H9 (cell line): Measurements from ENCODE around the gene PMIS2. TPM values are rescaled to one million over a fixed set of nuclear protein-coding genes. Genes with fewer than 3 reads are reported as not detected.

Source experiments
- DNase-seq: peaks from one replicate; pipeline ENCODE4 v3.0.0-alpha.2; 2017
- H2AFZ ChIP-seq: one replicate; pipeline ENCODE4 v1.6.1; 2013; ENCODE audit warnings: mild to moderate bottlenecking, low read length, control low read depth, moderate library complexity
- H2AK5ac ChIP-seq: 2 replicates; pipeline ENCODE4 v1.6.1; 2013; ENCODE audit warnings: low read length, control low read depth, mixed read lengths; ENCODE audit not compliant: insufficient read length
- H2BK120ac ChIP-seq: one replicate; pipeline ENCODE4 v1.6.1; 2013; ENCODE audit warnings: low read depth, mild to moderate bottlenecking, low read length, control low read depth, inconsistent platforms; ENCODE audit not compliant: poor library complexity, severe bottlenecking
- H2BK12ac ChIP-seq: 2 replicates; pipeline ENCODE4 v1.6.1; 2013; ENCODE audit warnings: low read length, control low read depth, mixed read lengths, low read depth; ENCODE audit not compliant: insufficient read length
- H2BK15ac ChIP-seq: 2 replicates; pipeline ENCODE4 v1.6.1; 2013; ENCODE audit warnings: low read depth, low read length, control low read depth
- H2BK20ac ChIP-seq: one replicate; pipeline ENCODE4 v1.6.1; 2013; ENCODE audit warnings: low read depth, mild to moderate bottlenecking, low read length, control low read depth, inconsistent platforms; ENCODE audit not compliant: poor library complexity, severe bottlenecking
- H2BK5ac ChIP-seq: 2 replicates; pipeline ENCODE4 v1.6.1; 2013; ENCODE audit warnings: low read length, control low read depth, mixed read lengths; ENCODE audit not compliant: insufficient read length
- H3K14ac ChIP-seq: 2 replicates; pipeline ENCODE4 v1.6.1; 2013; ENCODE audit warnings: low read length, control low read depth; ENCODE audit not compliant: insufficient read depth
- H3K18ac ChIP-seq: 2 replicates; pipeline ENCODE4 v1.6.1; 2013; ENCODE audit warnings: low read depth, mild to moderate bottlenecking, mixed read lengths, low read length, control low read depth; ENCODE audit not compliant: insufficient read length
- H3K23ac ChIP-seq: 2 replicates; pipeline ENCODE4 v1.6.1; 2013; ENCODE audit warnings: low read length, control low read depth, mixed read lengths, low read depth; ENCODE audit not compliant: insufficient read length
- H3K23me2 ChIP-seq: 2 replicates; pipeline ENCODE4 v1.6.1; 2013; ENCODE audit warnings: low read depth, mild to moderate bottlenecking, mixed read lengths, low read length, control low read depth; ENCODE audit not compliant: insufficient read length, poor library complexity, severe bottlenecking
- H3K27ac ChIP-seq: 2 replicates; pipeline ENCODE4 v1.5.1; 2013; ENCODE audit warnings: low read length, control low read depth, mixed read lengths, low read depth; ENCODE audit not compliant: insufficient read length
- H3K27me3 ChIP-seq: 2 replicates; pipeline ENCODE4 v1.6.1; 2013; ENCODE audit warnings: low read length, control low read depth, inconsistent platforms; ENCODE audit not compliant: insufficient read depth
- H3K4ac ChIP-seq: 2 replicates; pipeline ENCODE4 v1.6.1; 2013; ENCODE audit warnings: low read depth, mild to moderate bottlenecking, control low read depth, inconsistent platforms, low read length, moderate library complexity
- H3K4me1 ChIP-seq: 2 replicates; pipeline ENCODE4 v1.6.1; 2013; ENCODE audit warnings: low read length, control low read depth, inconsistent platforms; ENCODE audit not compliant: insufficient read depth
- H3K4me2 ChIP-seq: 2 replicates; pipeline ENCODE4 v1.6.1; 2013; ENCODE audit warnings: low read length, control low read depth, mixed read lengths; ENCODE audit not compliant: insufficient read length, insufficient read depth
- H3K56ac ChIP-seq: 2 replicates; pipeline ENCODE4 v1.6.1; 2013; ENCODE audit warnings: low read depth, mild to moderate bottlenecking, mixed read lengths, low read length, control low read depth; ENCODE audit not compliant: insufficient read length
- H3K79me1 ChIP-seq: 2 replicates; pipeline ENCODE4 v1.6.1; 2013; ENCODE audit warnings: low read depth, mild to moderate bottlenecking, moderate library complexity, low read length, control low read depth, inconsistent platforms; ENCODE audit not compliant: insufficient read depth, poor library complexity, severe bottlenecking
- H3K79me2 ChIP-seq: 2 replicates; pipeline ENCODE4 v1.6.1; 2013; ENCODE audit warnings: low read length, control low read depth, inconsistent platforms; ENCODE audit not compliant: insufficient read depth
- H3K9ac ChIP-seq: 2 replicates; pipeline ENCODE4 v1.6.1; 2013; ENCODE audit warnings: low read length, control low read depth, mixed read lengths; ENCODE audit not compliant: insufficient read length; ENCODE audit errors: extremely low read depth
- H3K9me3 ChIP-seq: one replicate; pipeline ENCODE4 v1.6.1; 2013; ENCODE audit warnings: low read depth, low read length, inconsistent platforms; ENCODE audit not compliant: control insufficient read depth
- H3T11ph ChIP-seq: one replicate; pipeline ENCODE4 v1.6.1; 2013; ENCODE audit warnings: mild to moderate bottlenecking, low read length, control low read depth, inconsistent platforms
- H4K20me1 ChIP-seq: one replicate; pipeline ENCODE4 v1.6.1; 2013; ENCODE audit not compliant: control insufficient read depth, insufficient read length, insufficient read depth
- H4K5ac ChIP-seq: 2 replicates; pipeline ENCODE4 v1.6.1; 2013; ENCODE audit warnings: low read depth, mild to moderate bottlenecking, mixed read lengths, low read length, control low read depth; ENCODE audit not compliant: insufficient read length
- H4K8ac ChIP-seq: replicated peaks from 2 replicates; pipeline ENCODE4 v1.6.1; 2013; ENCODE audit warnings: low read length, control low read depth, mixed read lengths, low read depth; ENCODE audit not compliant: insufficient read length
- H4K91ac ChIP-seq: 2 replicates; pipeline ENCODE4 v1.6.1; 2013; ENCODE audit warnings: low read depth, mild to moderate bottlenecking, moderate library complexity, mixed read lengths, low read length, control low read depth; ENCODE audit not compliant: insufficient read length
- H3K27ac Mint-ChIP-seq, 3 experiments: 2 replicates in 2 of 3; 3 replicates in 1 of 3; pipeline ENCODE4 v1.8.0; 2020 to 2021; ENCODE audit warnings: mixed read lengths in 3 of 3, mild to moderate bottlenecking in 1 of 3, moderate library complexity in 1 of 3
- H3K27me3 Mint-ChIP-seq: 2 replicates; pipeline ENCODE4 v1.8.0; 2021; ENCODE audit warnings: low read depth, mild to moderate bottlenecking, moderate library complexity, mixed read lengths
- H3K36me3 Mint-ChIP-seq, 3 experiments: 2 replicates in 2 of 3; 3 replicates in 1 of 3; pipeline ENCODE4 v1.8.0; 2020 to 2021; ENCODE audit warnings: low read depth in 3 of 3, mixed read lengths in 3 of 3; ENCODE audit not compliant: insufficient read depth in 1 of 3
- H3K4me1 Mint-ChIP-seq, 2 experiments: 2 replicates each; pipeline ENCODE4 v1.8.0; 2020; ENCODE audit warnings: mixed read lengths in 2 of 2
- H3K4me3 Mint-ChIP-seq, 2 experiments: 2 replicates in 1 of 2; 3 replicates in 1 of 2; pipeline ENCODE4 v1.8.0; 2020 to 2021; ENCODE audit warnings: mild to moderate bottlenecking in 2 of 2, mixed read lengths in 2 of 2, moderate library complexity in 1 of 2
- H3K9me3 Mint-ChIP-seq, 2 experiments: 2 replicates in 1 of 2; 3 replicates in 1 of 2; pipeline ENCODE4 v1.8.0; 2020; ENCODE audit warnings: mild to moderate bottlenecking in 2 of 2, mixed read lengths in 2 of 2, moderate library complexity in 1 of 2
- CTCF ChIP-seq: fragments of 200-600 bp; sonication (generic); conservative IDR thresholded peaks from 3 replicates; pipeline ENCODE4 v1.8.0; 2021; ENCODE audit warnings: antibody characterized with exemption, mild to moderate bottlenecking
- WGBS: extraction: QIAGEN DNeasy Blood & Tissue Kit; methylation state at CpG from one replicate; pipeline ENCODE4 v1.1.7; 2013; ENCODE audit warnings: missing lambda C conversion rate, low lambda C conversion rate, mixed read lengths; ENCODE audit not compliant: insufficient read length; ENCODE audit errors: extremely low coverage; 5-methylcytosine and 5-hydroxymethylcytosine counted together
- total RNA-seq: library from RNA; stranded (reverse); gene quantifications from 2 replicates; pipeline ENCODE4 v1.2.1, GENCODE V29; 2021

Gene PMIS2
- total RNA-seq, 1 experiment from 2014 or later, result not detected

GRCh38 chr19:35607661-35608060, 21.7 kb downstream of the PMIS2 start:
- H3K4me1 ChIP-seq, result no peaks in the 10 kb centered on the region
- H2AK5ac ChIP-seq, result no peak overlapping the region
- no peak overlapping the region for H4K8ac ChIP-seq
- H3K79me1 ChIP-seq, result no peaks in the 10 kb centered on the region
- H3K4ac ChIP-seq, result no peak overlapping the region
- H3K9me3 ChIP-seq, result peaks cover 12% of the 10 kb centered on the region
- no peak overlapping the region for H2BK120ac ChIP-seq
- Mint-ChIP-seq H3K36me3 (peaks cover 4 to 7% (median 5%) of the 10 kb centered on the region in 3 experiments; a peak in 5 of 7 replicates), H3K27me3 (peaks cover 25% of the 10 kb centered on the region), H3K9me3 (peaks cover 28 to 36% of the 10 kb centered on the region in 2 experiments), H3K4me3 (no peak overlapping the region), H3K27ac (no peak overlapping the region), H3K4me1 (peaks cover 5% of the 10 kb centered on the region in 2 experiments)
- no CpG with 5 or more reads among the region's 3 CpGs for WGBS
- no peak overlapping the region for H3K56ac ChIP-seq
- H4K91ac ChIP-seq, result no peak overlapping the region
- no peak overlapping the region for H3K27ac ChIP-seq
- H3K79me2 ChIP-seq, result no peaks in the 10 kb centered on the region
- H2BK20ac ChIP-seq, result no peak overlapping the region
- no peaks in the 10 kb centered on the region for H3K23me2 ChIP-seq
- no peak overlapping the region for H2AFZ ChIP-seq
- no peak overlapping the region for H3K4me2 ChIP-seq
- H2BK12ac ChIP-seq, result no peak overlapping the region
- H3K9ac ChIP-seq, result no peak overlapping the region
- DNase-seq, result no peak
- no peak overlapping the region for H3K18ac ChIP-seq
- H3K14ac ChIP-seq, result no peak overlapping the region
- no peak for TF ChIP-seq CTCF
- no peak overlapping the region for H4K5ac ChIP-seq
- no peaks in the 10 kb centered on the region for H3K27me3 ChIP-seq
- H3K23ac ChIP-seq, result no peak overlapping the region
- no peaks in the 10 kb centered on the region for H4K20me1 ChIP-seq
- no peak overlapping the region for H2BK5ac ChIP-seq
- H3T11ph ChIP-seq, result no peak overlapping the region
- H2BK15ac ChIP-seq, result no peak overlapping the region
